ENCODE measurements around the gene LRRC8D. TPM values are rescaled to one million over a fixed set of nuclear protein-coding genes. Genes with fewer than 3 reads are reported as not detected.
"Not testable (repeated sequence)": the region's sequence is repeated elsewhere in the genome, so short reads cannot be mapped to it uniquely, and the experiment has no call there.

The LRRC8D gene
- total RNA-seq, 1 experiment from 2014 or later, result 42.0 TPM

DNA sequence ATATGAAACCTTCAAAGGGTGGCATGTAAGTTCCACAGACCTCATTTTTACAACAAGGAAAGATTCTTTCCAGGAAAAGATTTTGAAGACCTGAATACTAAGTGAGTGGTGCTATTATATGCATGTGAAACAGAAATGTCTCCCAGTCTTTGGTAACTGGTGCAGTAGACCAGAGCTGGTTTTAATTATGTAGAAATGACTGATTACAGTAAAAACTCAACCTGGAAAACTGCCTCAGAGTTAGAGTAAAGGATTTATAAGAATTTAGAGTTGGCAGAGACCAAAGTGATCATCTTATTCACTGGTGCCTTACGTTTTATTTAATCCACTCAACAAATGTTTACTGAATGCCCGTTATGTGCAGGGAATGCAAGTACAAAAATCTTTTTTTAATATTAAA is 30.2 kb upstream of the LRRC8D start:
- no peaks in the 10 kb centered on the region for H3K4me1 Mint-ChIP-seq (ENCODE audit: insufficient read depth, unreplicated experiment)
- CTCF ChIA-PET, result interaction anchor here (0.6 to 2.4 kb wide), 3 partner anchors 10 to 135 kb away, joined by 3 to 9 read pairs (median 7); no protein-coding TSS in a partner anchor
- POLR2A ChIA-PET, result interaction anchor here (0.6 kb wide), 1 partner anchor 35 kb away, joined by 3 read pairs; no protein-coding TSS in a partner anchor
- no peaks in the 10 kb centered on the region for H3K27me3 Mint-ChIP-seq (ENCODE audit: insufficient read depth, unreplicated experiment)
- TF ChIP-seq, protein P1, sequence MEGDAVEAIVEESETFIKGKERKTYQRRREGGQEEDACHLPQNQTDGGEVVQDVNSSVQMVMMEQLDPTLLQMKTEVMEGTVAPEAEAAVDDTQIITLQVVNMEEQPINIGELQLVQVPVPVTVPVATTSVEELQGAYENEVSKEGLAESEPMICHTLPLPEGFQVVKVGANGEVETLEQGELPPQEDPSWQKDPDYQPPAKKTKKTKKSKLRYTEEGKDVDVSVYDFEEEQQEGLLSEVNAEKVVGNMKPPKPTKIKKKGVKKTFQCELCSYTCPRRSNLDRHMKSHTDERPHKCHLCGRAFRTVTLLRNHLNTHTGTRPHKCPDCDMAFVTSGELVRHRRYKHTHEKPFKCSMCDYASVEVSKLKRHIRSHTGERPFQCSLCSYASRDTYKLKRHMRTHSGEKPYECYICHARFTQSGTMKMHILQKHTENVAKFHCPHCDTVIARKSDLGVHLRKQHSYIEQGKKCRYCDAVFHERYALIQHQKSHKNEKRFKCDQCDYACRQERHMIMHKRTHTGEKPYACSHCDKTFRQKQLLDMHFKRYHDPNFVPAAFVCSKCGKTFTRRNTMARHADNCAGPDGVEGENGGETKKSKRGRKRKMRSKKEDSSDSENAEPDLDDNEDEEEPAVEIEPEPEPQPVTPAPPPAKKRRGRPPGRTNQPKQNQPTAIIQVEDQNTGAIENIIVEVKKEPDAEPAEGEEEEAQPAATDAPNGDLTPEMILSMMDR (IDR thresholded peaks at IDR 0.05; ENCODE audit: unreplicated experiment), result no peak
- DNase-seq (ENCODE audit: unreplicated experiment), result no peak
- no peaks in the 10 kb centered on the region for H3K36me3 Mint-ChIP-seq (ENCODE audit: insufficient read depth, unreplicated experiment)
- no TSS peak for BruUV-seq (replicated peaks)
- H3K27ac Mint-ChIP-seq (ENCODE audit: low read depth, unreplicated experiment), result no peak overlapping the region
- H3K4me3 Mint-ChIP-seq (ENCODE audit: unreplicated experiment), result no peak overlapping the region
- intact Hi-C loops (cut with micrococcal nuclease), result no loop called here
- no peaks in the 10 kb centered on the region for H3K9me3 Mint-ChIP-seq (ENCODE audit: unreplicated experiment)

DNA sequence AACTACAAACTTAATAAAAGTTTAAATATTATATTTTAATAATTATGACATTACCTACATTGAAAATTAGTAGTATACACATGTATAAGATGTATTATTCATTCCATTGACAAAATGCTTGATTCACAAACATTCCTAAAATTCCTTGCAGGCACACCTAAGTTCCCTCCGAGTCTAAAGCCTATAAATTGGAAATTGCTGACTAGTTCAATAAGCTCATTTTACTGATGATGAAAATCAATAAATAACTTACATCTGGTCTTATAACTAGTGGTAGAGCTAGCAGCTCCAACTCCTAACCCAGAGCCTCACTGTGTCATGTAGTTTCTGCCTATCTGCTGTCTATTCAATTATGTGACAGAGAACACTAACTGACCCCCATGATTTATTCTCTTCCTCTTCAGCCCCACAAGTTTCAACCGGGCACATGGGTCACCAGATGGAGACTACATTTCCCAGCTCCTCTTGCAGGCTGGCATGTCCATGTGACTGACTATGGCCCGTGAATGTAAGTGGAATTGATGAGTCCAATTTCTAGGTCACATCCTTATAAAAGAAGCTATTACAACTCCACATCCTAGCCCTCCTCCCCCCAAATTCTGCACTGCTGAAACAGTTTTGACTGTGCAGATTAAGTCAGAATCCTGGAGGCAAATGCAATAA is 29.6 kb upstream of the LRRC8D start:
- intact Hi-C loops (cut with micrococcal nuclease), result no loop called here
- H3K4me1 Mint-ChIP-seq (ENCODE audit: insufficient read depth, unreplicated experiment), result no peaks in the 10 kb centered on the region

DNA sequence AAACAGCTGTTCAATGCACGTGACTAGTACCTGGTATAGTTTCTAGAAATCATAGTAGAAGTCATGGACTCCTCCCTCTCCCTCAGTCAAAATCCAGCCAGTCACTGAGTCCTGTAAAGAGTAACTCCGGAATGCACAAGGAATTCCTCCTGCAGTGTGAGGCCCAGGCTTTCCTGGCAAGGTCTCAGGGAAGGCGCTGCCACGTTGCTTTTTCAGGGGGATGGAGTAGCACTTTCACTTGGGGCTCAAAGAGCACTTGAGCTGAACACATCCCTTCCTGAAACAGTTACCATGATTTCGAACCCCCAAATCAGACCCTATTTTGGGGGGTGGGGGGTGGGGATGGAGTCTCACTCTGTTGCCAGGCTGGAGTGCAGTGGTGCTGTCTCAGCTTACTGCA is 26.4 kb upstream of the LRRC8D start:
- no peaks in the 10 kb centered on the region for H3K27me3 Mint-ChIP-seq (ENCODE audit: insufficient read depth, unreplicated experiment)
- no peaks in the 10 kb centered on the region for H3K9me3 Mint-ChIP-seq (ENCODE audit: unreplicated experiment)
- intact Hi-C loops (cut with micrococcal nuclease), result no loop called here
- no peak for DNase-seq (ENCODE audit: unreplicated experiment)
- ChIA-PET CTCF (interaction anchor here (0.7 to 1.4 kb wide), 2 partner anchors 159 to 185 kb away, joined by 3 to 6 read pairs; no protein-coding TSS in a partner anchor), POLR2A (no interaction called here)
- BruUV-seq (replicated peaks), result no TSS peak
- TF ChIP-seq, protein P1 (IDR thresholded peaks at IDR 0.05; ENCODE audit: unreplicated experiment), result no peak
- no peak overlapping the region for H3K4me3 Mint-ChIP-seq (ENCODE audit: unreplicated experiment)
- H3K4me1 Mint-ChIP-seq (ENCODE audit: insufficient read depth, unreplicated experiment), result no peaks in the 10 kb centered on the region
- no peak overlapping the region for H3K27ac Mint-ChIP-seq (ENCODE audit: low read depth, unreplicated experiment)
- H3K36me3 Mint-ChIP-seq (ENCODE audit: insufficient read depth, unreplicated experiment), result no peaks in the 10 kb centered on the region

More for the DNA sequence above, 29.6 kb upstream of the LRRC8D start:
- Mint-ChIP-seq H3K9me3 (ENCODE audit: unreplicated experiment) (no peaks in the 10 kb centered on the region), H3K27me3 (ENCODE audit: insufficient read depth, unreplicated experiment) (no peaks in the 10 kb centered on the region), H3K27ac (ENCODE audit: low read depth, unreplicated experiment) (no peak overlapping the region), H3K36me3 (ENCODE audit: insufficient read depth, unreplicated experiment) (no peaks in the 10 kb centered on the region), H3K4me3 (ENCODE audit: unreplicated experiment) (no peak overlapping the region)
- TF ChIP-seq, protein P1 (IDR thresholded peaks at IDR 0.05; ENCODE audit: unreplicated experiment), result no peak
- POLR2A ChIA-PET, result no interaction called here
- CTCF ChIA-PET, result interaction anchor here (0.5 to 2.4 kb wide), 7 partner anchors 10 to 196 kb away, joined by 3 to 9 read pairs (median 5); no protein-coding TSS in a partner anchor
- no peak for DNase-seq (ENCODE audit: unreplicated experiment)
- no TSS peak for BruUV-seq (replicated peaks)

DNA sequence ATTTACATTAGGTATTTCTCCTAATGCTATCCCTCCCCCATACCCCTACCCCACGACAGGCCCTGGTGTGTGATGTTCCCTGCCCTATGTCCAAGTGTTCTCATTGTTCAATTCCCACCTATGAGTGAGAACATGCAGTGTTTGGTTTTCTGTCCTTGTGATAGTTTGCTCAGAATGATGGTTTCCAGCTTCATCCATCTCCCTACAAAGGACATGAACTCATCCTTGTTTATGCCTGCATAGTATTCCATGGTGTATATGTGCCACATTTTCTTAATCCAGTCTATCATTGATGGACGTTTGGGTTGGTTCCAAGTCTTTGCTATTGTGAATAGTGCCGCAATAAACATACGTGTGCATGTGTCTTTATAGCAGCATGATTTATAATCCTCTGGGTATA is 25.3 kb upstream of the LRRC8D start:
- H3K9me3 Mint-ChIP-seq (ENCODE audit: unreplicated experiment); intact Hi-C loops (cut with micrococcal nuclease); H3K27ac Mint-ChIP-seq (ENCODE audit: low read depth, unreplicated experiment); H3K4me3 Mint-ChIP-seq (ENCODE audit: unreplicated experiment); H3K4me1 Mint-ChIP-seq (ENCODE audit: insufficient read depth, unreplicated experiment); H3K36me3 Mint-ChIP-seq (ENCODE audit: insufficient read depth, unreplicated experiment); POLR2A ChIA-PET; H3K27me3 Mint-ChIP-seq (ENCODE audit: insufficient read depth, unreplicated experiment); DNase-seq (ENCODE audit: unreplicated experiment); BruUV-seq (replicated peaks): not testable (repeated sequence)
- CTCF ChIA-PET, result interaction anchor here (0.5 to 0.6 kb wide), 2 partner anchors 193 to 796 kb away, joined by 3 to 4 read pairs; no protein-coding TSS in a partner anchor

DNA sequence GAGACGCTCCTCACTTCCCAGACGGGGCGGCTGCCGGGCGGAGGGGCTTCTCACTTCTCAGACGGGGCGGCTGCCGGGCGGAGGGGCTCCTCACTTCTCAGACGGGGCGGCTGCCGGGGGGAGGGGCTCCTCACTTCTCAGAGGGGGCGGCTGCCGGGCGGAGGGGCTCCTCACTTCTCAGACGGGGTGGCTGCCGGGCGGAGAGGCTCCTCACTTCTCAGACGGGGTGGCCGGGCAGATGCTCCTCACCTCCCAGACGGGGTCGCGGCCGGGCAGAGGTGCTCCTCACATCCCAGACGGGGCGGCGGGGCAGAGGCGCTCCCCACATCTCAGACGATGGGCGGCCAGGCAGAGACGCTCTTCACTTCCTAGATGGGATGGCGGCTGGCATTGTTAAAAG is 23.0 kb upstream of the LRRC8D start:
- H3K9me3 Mint-ChIP-seq (ENCODE audit: unreplicated experiment); BruUV-seq (replicated peaks); H3K27ac Mint-ChIP-seq (ENCODE audit: low read depth, unreplicated experiment); H3K4me3 Mint-ChIP-seq (ENCODE audit: unreplicated experiment); H3K27me3 Mint-ChIP-seq (ENCODE audit: insufficient read depth, unreplicated experiment); POLR2A ChIA-PET; CTCF ChIA-PET; DNase-seq (ENCODE audit: unreplicated experiment); H3K36me3 Mint-ChIP-seq (ENCODE audit: insufficient read depth, unreplicated experiment); H3K4me1 Mint-ChIP-seq (ENCODE audit: insufficient read depth, unreplicated experiment); intact Hi-C loops (cut with micrococcal nuclease): not testable (repeated sequence)
